Kidney epithelial cell (primary cell): ENCODE results near the gene BEX5. TPM values are rescaled to one million over a fixed set of nuclear protein-coding genes. Genes with fewer than 3 reads are reported as not detected.
"Not testable (repeated sequence)": the region's sequence is repeated elsewhere in the genome, so short reads cannot be mapped to it uniquely, and the experiment has no call there.

Experiments
- DNase-seq: peaks from one replicate; pipeline ENCODE4 v3.0.0-alpha.2; 2010; ENCODE audit warnings: low read depth
- H3K27me3 ChIP-seq: 2 replicates; pipeline ENCODE4 v1.6.0; 2011; ENCODE audit warnings: low read length; ENCODE audit not compliant: control insufficient read depth, insufficient read depth
- H3K36me3 ChIP-seq: 2 replicates; pipeline ENCODE4 v1.5.1; 2011; ENCODE audit warnings: low read length; ENCODE audit not compliant: control insufficient read depth, insufficient read depth
- H3K4me3 ChIP-seq: 2 replicates; pipeline ENCODE4 v1.5.1; 2011; ENCODE audit warnings: low read depth, mild to moderate bottlenecking, control low read depth, low read length
- CTCF ChIP-seq: IDR thresholded peaks from 2 replicates; pipeline ENCODE4 v1.5.1; 2011; ENCODE audit warnings: mild to moderate bottlenecking, moderate library complexity, low read length, control low read depth, inconsistent platforms; ENCODE audit not compliant: insufficient read depth, poor library complexity, severe bottlenecking
- total RNA-seq: library from RNA; depleted of rRNA; stranded (reverse); fragments of >200 nt; gene quantifications from 2 replicates; pipeline ENCODE4 v1.2.3, GENCODE V29; 2015

BEX5 gene
- total RNA-seq, 1 donor from 2014 or later: 7.2 TPM

GRCh38 chrX:102138064-102138463, 17.7 kb downstream of the BEX5 start:
- TF ChIP-seq CTCF: no peak
- Histone ChIP-seq H3K4me3 (no peak overlapping the region), H3K27me3 (peaks cover 6% of the 10 kb centered on the region), H3K36me3 (no peaks in the 10 kb centered on the region)
- DNase-seq: no peak

GRCh38 chrX:102129473-102129872, 26.3 kb downstream of the BEX5 start:
- Histone ChIP-seq H3K36me3 (no peaks in the 10 kb centered on the region), H3K27me3 (peaks cover 9% of the 10 kb centered on the region), H3K4me3 (no peak overlapping the region)
- DNase-seq: no peak
- peak; percentile 44 for TF ChIP-seq CTCF

- TF ChIP-seq CTCF: no peak
- no peak for DNase-seq
- H3K36me3 ChIP-seq: no peaks in the 10 kb centered on the region
- H3K27me3 ChIP-seq: peaks cover 9% of the 10 kb centered on the region
- H3K4me3 ChIP-seq: no peak overlapping the region
These were observed 28.9 kb downstream of the BEX5 start for GRCh38 chrX:102126863-102127262.

GRCh38 chrX:102126080-102126818, 29.5 kb downstream of the BEX5 start:
- H3K27me3 ChIP-seq, H3K4me3 ChIP-seq, H3K36me3 ChIP-seq, DNase-seq: not testable (repeated sequence)

- not testable (repeated sequence) for DNase-seq, H3K4me3 ChIP-seq, H3K27me3 ChIP-seq, H3K36me3 ChIP-seq
These were observed 30.3 kb downstream of the BEX5 start, which contains the start of gene TCEAL2 for GRCh38 chrX:102125436-102125835. TSS of gene TCEAL2 (plus strand) at chrX:102125679. CDS start at chrX:102126831, 1,152 bp downstream.

GRCh38 chrX:102125014-102125413, 30.8 kb downstream of the BEX5 start:
- not testable (repeated sequence) for H3K4me3 ChIP-seq, H3K27me3 ChIP-seq, H3K36me3 ChIP-seq, DNase-seq

GRCh38 chrX:102115748-102116147, 40.0 kb downstream of the BEX5 start:
- TF ChIP-seq CTCF: no peak
- Histone ChIP-seq H3K4me3 (no peak overlapping the region), H3K36me3 (no peaks in the 10 kb centered on the region), H3K27me3 (no peaks in the 10 kb centered on the region)
- no peak for DNase-seq
